Lung microvascular endothelial cell (primary cell): ENCODE data around the gene CLDN20. TPM values are rescaled to one million over a fixed set of nuclear protein-coding genes. Genes with fewer than 3 reads are reported as not detected.
"Not testable (repeated sequence)": the region's sequence is repeated elsewhere in the genome, so short reads cannot be mapped to it uniquely, and the experiment has no call there.

Experiments used
- DNase-seq, 2 donors: peaks; one replicate each; pipeline versions ENCODE4 v3.0.0 to v3.0.0-alpha.2; 2010; ENCODE audit warnings: low read depth in 2 of 2
- total RNA-seq: library from RNA; depleted of rRNA; stranded (reverse); fragments of >200 nt; gene quantifications from 2 replicates; pipeline ENCODE4 v1.2.1, GENCODE V29; 2014

The CLDN20 gene
- total RNA-seq, 1 donor from 2014 or later, result not detected

- peak in 1 of 2 donors; percentile 71 for DNase-seq
Measured at GRCh38 chr6:155310596-155310995, 46.8 kb downstream of the CLDN20 start.

- DNase-seq, result peak; percentile 57 to 87
Measured at GRCh38 chr6:155311086-155311485, 47.3 kb downstream of the CLDN20 start.

GRCh38 chr6:155311583-155311982, 47.8 kb downstream of the CLDN20 start:
- no peak for DNase-seq

- not testable (repeated sequence) for DNase-seq
Measured at GRCh38 chr6:155312950-155313349, 49.1 kb downstream of the CLDN20 start.

GRCh38 chr6:155313602-155314091, 49.8 kb downstream of the CLDN20 start:
- peak; percentile 26 to 47 for DNase-seq

GRCh38 chr6:155314092-155314772, 50.4 kb downstream of the CLDN20 start, which contains the start of gene TFB1M:
TSS of gene TFB1M (minus strand) at chr6:155314484. CDS start at chr6:155314428, 56 bp downstream.
- peak; percentile 99 for DNase-seq

GRCh38 chr6:155314773-155315515, 51.1 kb downstream of the CLDN20 start:
- peak; percentile 87 to 93 for DNase-seq

GRCh38 chr6:155315516-155315871, 51.7 kb downstream of the CLDN20 start:
- peak; percentile 26 to 50 for DNase-seq

GRCh38 chr6:155316419-155316818, 52.6 kb downstream of the CLDN20 start:
- DNase-seq, result no peak

- DNase-seq, result peak; percentile 23 to 24
Measured at GRCh38 chr6:155317186-155317585, 53.4 kb downstream of the CLDN20 start.

- no peak for DNase-seq
Measured at GRCh38 chr6:155319902-155320301, 56.1 kb downstream of the CLDN20 start.

- DNase-seq, result no peak
Measured at GRCh38 chr6:155324172-155324571, 60.4 kb downstream of the CLDN20 start.

GRCh38 chr6:155324993-155325392, 61.2 kb downstream of the CLDN20 start:
- DNase-seq, result no peak

GRCh38 chr6:155325700-155326516, 62.1 kb downstream of the CLDN20 start:
- no peak for DNase-seq

Other genes starting within 250 kb of the CLDN20 start
- 9.6 and 11.7 TPM in 2 replicates for gene TFB1M, start 50.5 kb downstream of the CLDN20 start, total RNA-seq
- gene NOX3, start 191.8 kb downstream of the CLDN20 start, total RNA-seq, result not detected in 2 replicates